Hematopoietic multipotent progenitor cell treated with erythropoietin and hydrocortisone succinate and interleukin-3 and kit ligand, for 15 days (in vitro differentiated cells): ENCODE data around the gene ADAM10.

Experiments
- DNase-seq: peaks from one replicate; pipeline ENCODE4 v3.0.0-alpha.2; 2015; ENCODE audit warnings: low spot score

The ADAM10 gene

GRCh38 chr15:58576657-58577056 is 172.8 kb downstream of the ADAM10 start:
- DNase-seq, result no peak

- no peak for DNase-seq
Measured at GRCh38 chr15:58575045-58575786, 174.3 kb downstream of the ADAM10 start.

GRCh38 chr15:58574631-58575030 is 174.9 kb downstream of the ADAM10 start:
- DNase-seq, result no peak

GRCh38 chr15:58573270-58573669 is 176.2 kb downstream of the ADAM10 start:
- DNase-seq, result no peak

DNA sequence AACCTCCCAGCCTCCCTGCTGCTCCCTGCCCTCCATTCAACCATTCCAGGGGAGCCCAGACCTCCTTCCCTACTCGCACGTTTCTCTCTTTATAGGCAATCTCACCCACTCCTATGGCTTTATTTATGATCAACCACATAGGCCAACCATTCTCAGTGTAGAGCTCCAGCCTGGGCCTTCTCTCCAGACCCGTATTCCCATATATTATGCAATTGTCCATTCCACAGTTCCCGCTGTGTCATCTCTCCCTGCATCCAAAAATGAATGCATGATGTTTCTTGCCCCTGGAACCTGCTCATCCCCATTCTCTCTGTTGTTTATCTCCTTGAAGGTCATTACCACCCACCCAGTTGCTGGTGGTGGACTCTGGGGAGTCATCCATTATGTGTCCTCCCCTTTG is 177.0 kb downstream of the ADAM10 start:
- no peak for DNase-seq

DNA sequence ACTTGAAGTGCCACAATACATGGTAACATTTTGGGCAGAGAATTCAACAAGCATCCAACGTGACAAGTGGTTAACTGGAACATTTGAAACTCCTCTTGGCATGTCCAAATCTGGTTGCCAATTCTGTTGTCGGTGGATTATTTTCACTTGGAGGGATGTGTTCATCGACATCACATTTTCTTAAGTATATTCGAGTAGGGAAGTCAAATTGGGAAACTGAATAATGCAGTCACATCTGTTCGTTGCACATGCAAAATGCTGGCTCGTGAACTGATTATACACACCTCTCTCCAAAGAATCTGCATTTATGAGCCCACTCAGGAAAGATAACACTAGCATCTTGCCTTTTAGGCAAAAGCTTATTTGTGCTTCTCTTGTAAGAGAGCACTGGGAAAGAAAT is 178.0 kb downstream of the ADAM10 start:
- DNase-seq, result no peak

DNA sequence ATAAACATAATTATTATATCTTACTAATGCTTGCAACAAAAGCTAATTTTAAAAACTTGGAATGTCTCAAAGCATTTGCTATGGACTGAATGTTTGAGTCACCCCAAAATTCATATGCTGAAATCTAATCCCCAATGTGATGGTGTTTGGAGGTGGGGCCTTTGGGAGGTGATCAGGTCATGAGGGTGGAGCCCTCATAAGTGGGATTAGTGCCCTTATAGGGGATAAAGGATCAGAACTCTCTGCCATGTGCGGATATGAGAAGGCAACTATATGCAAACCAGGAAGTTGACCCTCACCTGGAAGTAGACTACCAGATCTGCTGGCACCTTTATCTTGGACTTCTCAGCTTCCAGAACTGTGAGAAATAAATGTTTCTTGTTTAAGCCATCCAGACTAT is 180.1 kb downstream of the ADAM10 start:
- no peak for DNase-seq

DNA sequence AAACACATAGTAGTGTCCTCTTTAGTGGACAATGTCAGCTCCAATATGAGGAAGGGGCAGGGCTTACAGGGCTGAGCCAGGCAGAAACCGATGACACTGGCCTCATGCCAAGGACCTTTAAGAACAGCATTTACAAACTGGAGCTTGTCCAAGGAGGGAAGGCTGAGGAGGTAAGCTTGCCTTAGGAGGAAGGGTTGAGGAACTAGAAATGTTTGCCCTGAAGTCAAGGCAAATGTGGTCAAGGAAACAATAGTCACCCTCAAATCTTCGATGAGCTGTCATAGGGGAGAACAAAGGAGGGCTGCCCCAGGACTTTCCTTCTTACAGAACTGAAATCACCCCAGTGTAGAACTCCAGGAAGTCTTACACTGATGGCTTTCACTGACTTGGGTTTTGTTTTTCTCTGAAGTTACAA is 181.3 kb downstream of the ADAM10 start:
- DNase-seq, result no peak

DNA sequence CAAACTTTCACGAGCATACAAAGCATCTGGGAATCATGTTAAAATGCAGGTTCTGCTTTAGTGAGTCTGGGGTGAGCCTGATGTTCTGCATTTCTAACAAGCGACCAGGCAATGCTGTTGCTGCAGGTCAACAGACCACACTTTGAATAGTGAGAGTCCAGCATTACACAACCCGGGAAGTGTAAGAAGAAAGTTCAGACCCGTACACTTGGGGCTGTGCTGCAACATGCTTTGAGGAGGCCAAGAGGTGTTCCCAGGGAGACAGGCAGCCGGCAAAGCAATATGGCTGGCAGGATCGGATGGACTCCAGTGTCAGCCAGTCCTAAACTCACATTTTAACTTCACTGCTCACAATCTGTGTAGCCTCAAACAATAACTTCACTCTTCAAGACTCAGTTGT is 183.5 kb downstream of the ADAM10 start:
- DNase-seq, result no peak

DNA sequence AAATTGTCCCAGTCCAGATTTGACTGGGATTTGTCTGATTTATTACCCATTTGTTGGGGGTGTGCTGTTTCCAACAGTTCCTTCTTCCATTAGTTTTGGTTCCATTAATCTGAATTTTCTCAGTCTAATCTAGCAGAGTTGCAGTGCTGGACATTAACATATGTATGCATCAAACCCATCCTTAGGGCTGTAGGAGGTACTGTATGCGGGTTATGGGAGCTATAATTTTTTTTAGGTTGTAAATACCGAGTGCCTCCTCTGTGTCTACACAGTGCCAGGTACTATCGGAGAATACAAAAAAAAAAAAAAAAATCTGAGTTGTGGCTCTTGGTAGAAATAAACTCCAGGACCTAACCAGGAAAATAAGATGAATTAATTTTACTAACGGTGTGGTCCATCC is 183.9 kb downstream of the ADAM10 start:
- no peak for DNase-seq

GRCh38 chr15:58564981-58565380 is 184.5 kb downstream of the ADAM10 start:
- DNase-seq, result no peak

DNA sequence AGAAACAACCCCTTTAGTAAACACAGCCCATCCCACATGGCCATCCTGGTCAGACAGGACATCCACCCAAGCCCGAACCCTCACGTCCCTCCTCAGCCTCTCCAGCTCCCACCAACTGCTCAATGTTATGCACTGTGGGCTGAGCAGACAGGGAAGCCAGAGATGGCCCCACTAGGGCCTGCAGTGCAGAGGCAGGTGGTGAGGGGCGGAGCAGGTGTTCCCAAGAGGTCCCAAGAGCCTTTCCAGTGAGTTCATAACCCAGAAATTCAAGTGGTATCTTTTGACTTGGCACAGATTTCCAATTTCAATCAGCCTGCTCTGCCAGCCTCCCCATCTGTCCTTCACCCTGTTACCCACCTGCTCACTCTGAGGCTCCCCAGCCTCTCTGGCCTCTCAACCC is 187.4 kb downstream of the ADAM10 start:
- DNase-seq, result no peak

GRCh38 chr15:58561321-58561720 is 188.2 kb downstream of the ADAM10 start:
- DNase-seq, result no peak

DNA sequence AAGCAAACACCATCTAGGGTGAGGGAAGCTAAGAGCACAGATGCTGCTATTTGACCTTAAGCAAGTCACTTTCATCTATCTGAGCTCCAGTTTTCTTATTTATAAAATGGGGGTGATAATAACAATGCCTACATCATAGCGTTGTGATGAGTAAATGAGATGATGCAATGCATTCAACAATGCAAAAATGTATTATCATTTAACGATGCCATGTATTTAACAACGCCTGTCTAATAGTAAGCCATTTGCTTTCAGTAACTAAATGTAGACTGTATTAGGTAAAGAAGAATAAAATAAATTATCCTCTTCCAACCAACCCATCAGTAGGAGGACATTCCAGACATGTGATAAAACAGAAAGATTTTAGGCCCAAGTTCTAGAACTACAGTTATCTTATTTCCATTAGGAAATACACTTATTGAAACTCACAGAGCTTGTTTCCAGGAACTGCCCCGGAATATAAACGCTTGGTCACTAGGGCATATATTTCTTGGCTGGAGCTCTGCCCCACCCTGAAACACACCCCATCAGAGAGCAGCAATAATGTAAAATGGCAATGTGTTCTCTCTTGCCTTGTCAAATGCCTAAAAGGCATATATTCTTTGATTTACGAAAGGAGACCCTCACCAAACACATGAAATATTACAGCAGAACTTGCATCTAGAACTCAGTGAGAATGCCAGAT is 189.5 kb downstream of the ADAM10 start:
- no peak for DNase-seq

GRCh38 chr15:58558777-58559176 is 190.7 kb downstream of the ADAM10 start:
- no peak for DNase-seq

DNA sequence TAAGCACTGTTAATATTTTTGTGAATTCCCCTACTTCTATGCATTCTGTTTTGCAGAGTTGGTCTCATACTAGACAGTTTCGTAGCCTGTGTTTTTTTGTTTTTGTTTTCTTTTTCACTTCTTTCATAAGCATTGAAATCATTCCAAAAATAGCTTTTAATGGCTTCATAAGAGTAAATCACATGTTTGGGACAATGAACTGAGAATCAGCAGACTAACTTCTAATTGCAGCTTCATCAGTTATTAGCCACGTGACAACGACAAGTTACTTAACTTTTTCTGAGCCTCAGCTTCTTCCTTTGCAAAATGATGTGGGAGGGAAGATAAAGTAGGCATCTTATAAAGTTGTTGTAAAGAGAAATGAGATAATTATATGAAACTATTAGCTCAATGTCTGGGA is 193.0 kb downstream of the ADAM10 start:
- DNase-seq, result no peak

DNA sequence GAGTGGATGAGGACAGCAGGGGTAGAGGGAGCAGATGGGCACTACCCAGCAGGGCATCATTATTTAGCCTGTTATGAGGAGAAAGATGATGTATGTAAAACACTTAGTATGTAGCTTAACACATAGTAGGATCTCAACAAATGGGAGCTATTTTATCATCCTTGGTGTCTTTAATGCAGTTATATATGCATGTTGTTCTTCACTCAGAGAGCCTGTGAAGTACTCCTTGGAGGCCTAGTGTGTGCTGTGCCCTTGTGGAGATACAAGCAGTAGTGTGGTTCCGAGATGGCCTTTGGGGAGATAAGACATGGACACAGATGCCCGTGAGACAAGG is 193.5 kb downstream of the ADAM10 start:
- no peak for DNase-seq

DNA sequence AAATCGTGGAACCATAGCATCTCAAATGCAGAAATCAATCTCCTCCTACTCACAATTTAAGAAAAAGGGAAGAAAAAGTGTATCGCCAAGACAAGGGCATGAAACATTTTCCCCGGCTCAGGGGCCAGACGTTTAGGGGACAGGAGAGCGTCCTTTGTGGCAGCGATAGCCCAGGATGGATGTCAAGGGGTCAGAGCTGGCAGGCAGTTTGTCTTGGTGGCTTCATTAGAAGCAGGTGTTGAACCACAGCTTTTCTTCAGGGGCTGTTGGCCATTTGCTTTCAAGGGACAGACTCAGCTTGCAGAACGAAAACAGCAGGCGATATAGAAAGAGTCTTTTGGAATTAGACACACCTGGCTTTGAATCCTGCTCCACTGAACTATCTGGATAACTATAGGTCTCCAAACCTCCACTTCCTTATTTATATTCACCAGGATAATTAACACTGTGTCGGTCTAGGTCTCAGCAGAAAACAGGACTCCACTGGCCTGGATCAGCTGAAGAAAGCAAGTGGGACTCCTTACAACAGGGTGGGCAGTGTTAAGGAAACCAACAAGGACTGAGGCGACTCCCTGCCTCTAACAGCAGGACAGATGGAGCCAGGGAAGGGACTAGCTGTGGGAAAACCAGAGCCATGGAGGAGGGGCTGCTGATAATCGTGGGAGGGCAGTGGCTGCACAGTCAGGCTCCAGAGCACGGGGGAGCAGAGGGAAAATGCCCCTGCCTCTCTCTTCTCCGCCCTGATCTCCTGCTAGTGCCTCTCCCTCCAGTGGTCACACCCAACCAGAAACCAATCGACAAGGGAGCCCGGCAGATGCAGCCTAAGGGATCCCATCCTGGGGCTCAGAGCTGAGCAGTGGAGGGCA is 194.1 kb downstream of the ADAM10 start:
- no peak for DNase-seq

DNA sequence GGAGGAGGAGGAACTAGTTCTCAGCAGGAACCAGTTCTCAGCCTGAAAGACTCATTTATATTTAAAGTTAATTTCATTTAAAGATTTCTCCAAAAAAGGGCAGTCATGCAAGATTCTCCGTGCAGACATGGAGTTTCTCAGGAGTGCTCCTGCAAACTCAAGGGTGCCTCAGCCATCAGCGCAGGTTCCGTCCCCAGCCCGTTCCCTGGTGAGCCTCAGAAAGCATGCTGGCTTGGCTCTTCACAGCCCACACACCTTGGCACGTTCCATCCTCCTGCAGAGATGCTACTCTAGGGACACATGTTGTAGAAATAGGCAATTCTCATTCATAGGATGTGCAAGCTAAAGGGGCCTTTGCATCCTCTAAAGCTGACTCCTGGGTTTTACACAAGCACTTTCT is 194.7 kb downstream of the ADAM10 start:
- DNase-seq, result no peak

DNA sequence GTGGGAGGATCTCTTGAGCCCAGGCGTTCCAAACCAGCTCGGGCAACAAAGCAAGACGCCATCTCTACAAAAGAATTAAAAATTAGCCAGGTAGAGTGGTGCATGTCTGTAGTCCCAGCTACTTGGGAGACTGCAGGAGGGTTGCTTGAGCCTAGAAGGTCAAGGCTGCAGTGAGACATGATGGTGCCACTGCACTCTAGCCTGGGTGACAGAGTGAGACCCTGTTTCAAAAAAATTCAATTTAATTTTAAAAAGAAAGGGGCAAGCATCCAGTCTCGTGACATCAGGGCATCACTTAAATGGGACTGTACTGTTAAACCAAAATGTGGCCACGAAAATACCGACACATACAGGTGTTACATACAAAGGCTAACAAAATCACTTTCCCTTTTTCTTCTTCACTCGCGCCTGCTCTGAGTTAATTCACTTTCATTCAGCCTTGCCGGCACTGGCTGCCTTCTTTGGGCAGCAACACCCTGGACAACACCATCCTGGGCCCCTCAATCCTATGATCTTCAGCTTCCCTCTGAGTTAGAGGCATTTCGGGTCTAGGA is 196.1 kb downstream of the ADAM10 start:
- DNase-seq, result no peak

DNA sequence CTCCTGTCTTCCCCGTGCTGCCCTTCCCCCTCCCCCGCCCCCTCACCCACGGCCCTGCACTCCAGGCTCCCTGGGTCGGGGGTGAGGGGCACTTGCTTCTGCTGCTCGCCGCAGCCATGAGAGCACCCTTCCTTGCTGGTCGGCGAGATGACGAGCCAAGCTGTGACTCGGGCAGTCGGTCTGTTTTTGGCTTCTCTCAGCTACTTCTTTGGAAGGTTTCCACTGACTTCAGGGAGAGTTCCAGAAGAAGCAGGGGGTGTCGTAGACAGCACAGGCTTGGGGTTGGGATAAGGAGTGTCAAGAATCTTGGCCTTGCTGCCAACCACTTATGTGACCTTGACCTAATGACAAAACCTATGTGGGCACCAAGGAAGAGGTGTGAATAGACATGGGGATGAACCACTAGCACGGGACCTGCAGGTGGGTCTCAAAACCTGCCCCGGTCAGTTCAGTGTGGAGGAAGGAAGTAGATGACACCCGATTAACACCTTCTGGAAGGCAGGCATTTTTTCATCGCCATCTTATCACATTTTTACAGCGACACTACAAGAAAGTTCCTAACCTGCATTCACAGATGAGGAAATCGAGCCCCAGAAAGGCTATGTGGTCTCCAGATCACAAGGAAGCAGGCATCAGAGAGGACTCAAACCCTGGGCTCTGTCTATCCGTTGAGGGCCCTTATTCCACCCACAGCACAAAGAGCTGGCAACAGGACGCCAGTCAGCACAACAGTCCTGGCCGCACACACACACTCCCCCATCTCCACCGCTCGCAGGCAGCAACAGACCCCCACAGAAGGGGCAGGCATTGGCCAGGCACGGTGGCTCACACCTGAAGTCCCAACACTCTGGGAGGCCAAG is 196.8 kb downstream of the ADAM10 start:
- DNase-seq, result no peak
